Measurements from ENCODE around the gene PPP2R5C.

DNA sequence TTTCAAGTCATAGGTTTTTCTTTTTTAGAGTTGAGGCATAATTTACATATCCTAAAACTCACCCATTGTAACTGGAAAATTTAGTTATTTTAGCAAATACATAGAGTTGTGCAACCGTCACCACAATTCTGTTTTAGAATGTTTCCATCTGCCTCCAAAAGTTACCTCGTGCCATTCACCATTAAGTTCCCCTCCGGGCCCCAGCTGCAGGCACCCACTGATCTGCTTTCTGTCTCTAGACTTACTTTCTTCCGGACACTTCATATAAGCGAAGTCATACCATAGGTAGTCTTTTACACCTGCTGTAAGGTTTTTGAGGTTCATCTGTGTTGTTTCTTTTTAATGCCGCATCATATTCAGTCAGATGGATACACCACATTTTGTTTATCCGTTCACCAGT lies 28.7 kb downstream of the PPP2R5C start:
- no peak for TF ChIP-seq USF1 (IDR thresholded peaks at IDR 0.05)
- TF ChIP-seq MAX (IDR thresholded peaks at IDR 0.05) = no peak
- TF ChIP-seq ZBTB7A (IDR thresholded peaks at IDR 0.05; ENCODE audit: low read depth) = no peak
